HFFc6 (cell line): ENCODE measurements around the gene CDH23. TPM values are rescaled to one million over a fixed set of nuclear protein-coding genes. Genes with fewer than 3 reads are reported as not detected.
A peak's percentile ranks its signal among the peaks of the same experiment; 100 is the strongest.

Experiments
- DNase-seq: peaks from one replicate; pipeline ENCODE4 v3.0.0-alpha.2; 2018
- H3K27ac Mint-ChIP-seq: 2 replicates; pipeline ENCODE4 v1.8.0; 2020; ENCODE audit warnings: mild to moderate bottlenecking, mixed read lengths
- H3K27me3 Mint-ChIP-seq: 2 replicates; pipeline ENCODE4 v1.8.0; 2021; ENCODE audit warnings: mild to moderate bottlenecking, moderate library complexity, mixed read lengths; ENCODE audit not compliant: insufficient read depth
- H3K36me3 Mint-ChIP-seq: 2 replicates; pipeline ENCODE4 v1.8.0; 2021; ENCODE audit warnings: low read depth, mixed read lengths
- H3K4me1 Mint-ChIP-seq: 2 replicates; pipeline ENCODE4 v1.8.0; 2020; ENCODE audit warnings: low read depth, mixed read lengths
- H3K4me3 Mint-ChIP-seq: 2 replicates; pipeline ENCODE4 v1.8.0; 2020; ENCODE audit warnings: mild to moderate bottlenecking, moderate library complexity, mixed read lengths
- H3K9me3 Mint-ChIP-seq: 2 replicates; pipeline ENCODE4 v1.8.0; 2020; ENCODE audit warnings: mild to moderate bottlenecking, mixed read lengths
- total RNA-seq, 6 experiments: library from RNA; stranded (reverse); fragmentation: NEBNext Ultra II Directional; extraction: Animal tissue kit (Norgen Biotek cat#: 25700); gene quantifications; 2 replicates in 1 of 6; 3 replicates in 5 of 6; pipeline ENCODE4 v1.2.3, GENCODE V29; 2021
- TF ChIP-seq, protein P1 (sequence below): fragments of 200-600 bp; sonication (generic); IDR thresholded peaks from 2 replicates; pipeline ENCODE4 v1.5.0; 2021; ENCODE audit warnings: antibody characterized with exemption, mild to moderate bottlenecking

Gene CDH23
- total RNA-seq, 6 experiments from 2014 or later = 0.02 to 0.11 (median 0.04) TPM; not detected in 2

DNA sequence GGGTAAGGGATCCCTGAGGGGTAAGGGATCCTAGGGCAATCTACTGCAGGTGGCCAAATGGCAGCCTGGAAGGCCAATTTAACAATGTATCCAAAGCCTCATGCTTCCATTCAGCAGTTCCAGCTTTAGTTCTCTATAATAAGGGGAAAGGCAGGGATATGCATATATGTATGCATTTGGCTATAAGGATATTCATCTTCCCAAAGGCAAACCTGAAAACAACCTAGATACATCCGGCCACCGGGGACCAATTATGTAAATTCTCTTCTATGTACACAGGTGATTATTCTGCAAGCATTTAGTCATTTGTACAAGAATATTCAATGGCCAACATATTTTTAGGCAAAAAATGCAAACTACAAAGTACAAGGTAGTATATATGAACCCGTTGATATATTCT, 427.6 kb downstream of the CDH23 start:
- peaks cover 32% of the 10 kb centered on the region for H3K36me3 Mint-ChIP-seq
- H3K27me3 Mint-ChIP-seq = no peaks in the 10 kb centered on the region
- TF ChIP-seq, protein P1, sequence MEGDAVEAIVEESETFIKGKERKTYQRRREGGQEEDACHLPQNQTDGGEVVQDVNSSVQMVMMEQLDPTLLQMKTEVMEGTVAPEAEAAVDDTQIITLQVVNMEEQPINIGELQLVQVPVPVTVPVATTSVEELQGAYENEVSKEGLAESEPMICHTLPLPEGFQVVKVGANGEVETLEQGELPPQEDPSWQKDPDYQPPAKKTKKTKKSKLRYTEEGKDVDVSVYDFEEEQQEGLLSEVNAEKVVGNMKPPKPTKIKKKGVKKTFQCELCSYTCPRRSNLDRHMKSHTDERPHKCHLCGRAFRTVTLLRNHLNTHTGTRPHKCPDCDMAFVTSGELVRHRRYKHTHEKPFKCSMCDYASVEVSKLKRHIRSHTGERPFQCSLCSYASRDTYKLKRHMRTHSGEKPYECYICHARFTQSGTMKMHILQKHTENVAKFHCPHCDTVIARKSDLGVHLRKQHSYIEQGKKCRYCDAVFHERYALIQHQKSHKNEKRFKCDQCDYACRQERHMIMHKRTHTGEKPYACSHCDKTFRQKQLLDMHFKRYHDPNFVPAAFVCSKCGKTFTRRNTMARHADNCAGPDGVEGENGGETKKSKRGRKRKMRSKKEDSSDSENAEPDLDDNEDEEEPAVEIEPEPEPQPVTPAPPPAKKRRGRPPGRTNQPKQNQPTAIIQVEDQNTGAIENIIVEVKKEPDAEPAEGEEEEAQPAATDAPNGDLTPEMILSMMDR = no peak
- no peaks in the 10 kb centered on the region for H3K9me3 Mint-ChIP-seq
- H3K4me3 Mint-ChIP-seq = no peak overlapping the region
- DNase-seq = no peak
- peaks cover 9% of the 10 kb centered on the region; the same call in 1 of the 2 replicates for H3K4me1 Mint-ChIP-seq
- H3K27ac Mint-ChIP-seq = no peak overlapping the region

DNA sequence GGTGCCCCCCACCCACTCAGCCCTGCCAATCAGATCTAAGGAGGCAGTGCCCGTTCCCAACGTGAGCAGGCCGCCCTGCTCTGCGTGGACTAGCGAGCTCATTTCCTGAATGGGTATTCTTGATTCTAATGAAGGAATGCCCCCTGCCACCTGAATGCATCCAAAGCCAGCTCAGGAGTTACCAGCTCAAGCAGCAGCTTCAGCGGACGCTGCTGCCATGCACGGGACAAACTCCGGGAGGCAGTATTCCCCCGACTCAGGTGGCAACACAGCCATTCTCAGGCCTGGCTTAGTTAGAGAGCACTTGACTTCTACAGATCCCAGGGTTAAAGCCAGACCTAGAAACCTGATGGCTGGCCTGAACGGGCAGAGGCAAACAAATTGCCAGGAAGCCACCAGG, 428.5 kb downstream of the CDH23 start:
- no peak overlapping the region for H3K4me3 Mint-ChIP-seq
- no peak for DNase-seq
- no peaks in the 10 kb centered on the region for H3K9me3 Mint-ChIP-seq
- H3K36me3 Mint-ChIP-seq = peaks cover 37% of the 10 kb centered on the region
- TF ChIP-seq, protein P1 = peak; percentile 24; the same call in 1 of the 2 replicates
- H3K27me3 Mint-ChIP-seq = no peaks in the 10 kb centered on the region
- peaks cover 9% of the 10 kb centered on the region; the same call in 1 of the 2 replicates for H3K4me1 Mint-ChIP-seq
- no peak overlapping the region for H3K27ac Mint-ChIP-seq

DNA sequence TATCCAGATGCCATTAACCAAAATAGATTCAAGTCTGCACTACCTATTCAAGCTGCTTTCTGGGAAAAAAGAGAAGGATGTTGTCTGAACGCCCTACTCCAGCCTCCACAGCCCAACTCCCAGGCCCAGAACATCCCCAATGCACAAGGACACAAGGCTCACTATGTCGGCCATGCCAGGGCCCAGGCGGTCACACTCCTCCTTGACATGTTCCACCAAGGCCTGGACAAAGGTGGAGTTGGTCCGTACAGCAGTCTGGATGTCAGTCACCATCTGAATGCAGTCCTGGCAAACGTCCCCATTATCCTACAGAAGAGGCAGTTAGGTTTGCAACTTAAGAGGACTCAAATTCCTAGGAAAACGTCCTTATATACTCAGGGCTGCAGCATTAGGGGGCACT, 431.1 kb downstream of the CDH23 start:
- Mint-ChIP-seq H3K36me3 (peaks cover 37% of the 10 kb centered on the region), H3K4me1 (peaks cover 8% of the 10 kb centered on the region), H3K9me3 (no peaks in the 10 kb centered on the region), H3K27ac (no peak overlapping the region), H3K4me3 (no peak overlapping the region), H3K27me3 (no peaks in the 10 kb centered on the region)
- TF ChIP-seq, protein P1 = no peak
- no peak for DNase-seq

DNA sequence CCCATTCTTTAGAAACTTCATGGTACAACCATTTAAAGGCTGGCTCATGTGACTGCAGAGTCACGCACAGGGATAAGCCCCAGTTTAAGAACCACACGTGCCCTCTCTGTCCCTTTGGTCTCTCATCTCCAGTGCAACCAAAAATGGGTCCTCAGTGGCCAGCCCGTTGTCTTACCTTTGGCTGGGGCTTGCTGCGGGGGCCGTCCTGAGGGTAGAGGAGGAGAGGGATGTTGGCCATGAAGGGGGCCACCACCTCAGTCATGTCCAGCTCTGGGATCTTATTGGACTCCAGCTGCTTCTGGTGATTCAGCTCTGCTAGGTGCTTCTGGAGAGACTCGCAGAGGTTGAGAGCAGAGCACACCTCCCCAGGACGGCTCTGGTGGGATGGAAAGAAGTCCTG, 432.0 kb downstream of the CDH23 start:
- no peaks in the 10 kb centered on the region for H3K9me3 Mint-ChIP-seq
- TF ChIP-seq, protein P1 = no peak
- peaks cover 33% of the 10 kb centered on the region for H3K36me3 Mint-ChIP-seq
- DNase-seq = no peak
- no peak overlapping the region for H3K4me3 Mint-ChIP-seq
- H3K27ac Mint-ChIP-seq = no peak overlapping the region
- H3K27me3 Mint-ChIP-seq = no peaks in the 10 kb centered on the region
- H3K4me1 Mint-ChIP-seq = peaks cover 10% of the 10 kb centered on the region

DNA sequence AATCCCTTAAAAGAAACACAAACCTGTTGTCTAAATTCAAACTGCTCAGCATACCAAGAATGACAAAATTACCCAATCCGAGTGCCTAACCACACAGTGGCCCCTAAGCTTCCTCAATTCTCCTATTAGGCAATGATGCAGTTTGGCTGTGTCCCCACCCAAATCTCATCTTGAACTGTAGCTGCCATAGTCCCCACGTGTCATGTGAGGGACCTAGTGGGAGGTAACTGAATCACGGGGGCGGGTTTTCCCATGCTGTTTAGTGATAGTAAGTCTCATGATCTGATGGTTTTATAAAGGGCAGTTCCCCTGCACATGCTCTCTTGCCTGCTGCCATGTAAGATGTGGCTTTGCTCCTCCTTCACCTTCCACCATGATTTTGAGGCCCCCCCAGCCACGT, 432.5 kb downstream of the CDH23 start:
- Mint-ChIP-seq H3K36me3 (peaks cover 32% of the 10 kb centered on the region), H3K27ac (no peak overlapping the region), H3K9me3 (no peaks in the 10 kb centered on the region), H3K4me3 (no peak overlapping the region), H3K27me3 (no peaks in the 10 kb centered on the region), H3K4me1 (peaks cover 14% of the 10 kb centered on the region)
- DNase-seq = no peak
- TF ChIP-seq, protein P1 = no peak

DNA sequence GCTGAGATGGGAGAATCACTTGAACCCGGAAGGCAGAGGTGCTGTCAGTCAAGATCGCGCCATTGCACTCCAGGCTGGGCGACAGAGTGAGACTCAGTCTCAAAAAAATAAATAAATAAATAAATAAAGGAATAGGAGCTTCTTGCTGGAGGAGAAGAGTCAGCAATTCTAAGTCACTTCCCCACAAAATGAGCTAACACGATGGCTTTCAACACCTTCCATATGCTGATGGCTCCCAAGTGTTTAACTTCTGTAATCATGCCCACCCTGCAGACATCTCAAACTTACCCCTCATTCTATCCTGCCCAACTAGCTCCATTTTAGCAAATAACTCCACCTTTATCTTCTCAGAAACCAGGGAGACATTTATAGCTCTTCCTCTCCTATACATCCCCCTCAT, 433.2 kb downstream of the CDH23 start:
- no peak for DNase-seq
- peaks cover 19% of the 10 kb centered on the region for H3K4me1 Mint-ChIP-seq
- TF ChIP-seq, protein P1 = no peak
- H3K9me3 Mint-ChIP-seq = no peaks in the 10 kb centered on the region
- H3K36me3 Mint-ChIP-seq = peaks cover 32% of the 10 kb centered on the region
- H3K27me3 Mint-ChIP-seq = no peaks in the 10 kb centered on the region
- H3K4me3 Mint-ChIP-seq = no peak overlapping the region
- no peak overlapping the region for H3K27ac Mint-ChIP-seq
